ENCODE measurements around the gene MYO5C. TPM values are rescaled to one million over a fixed set of nuclear protein-coding genes. Genes with fewer than 3 reads are reported as not detected.

The MYO5C gene
- total and polyA plus RNA-seq, 10 of the 15 experiments (the other 5 are each of a cell fraction or from before 2014, with no cell fraction given), result 0.29 to 1.3 (median 0.75) TPM

DNA sequence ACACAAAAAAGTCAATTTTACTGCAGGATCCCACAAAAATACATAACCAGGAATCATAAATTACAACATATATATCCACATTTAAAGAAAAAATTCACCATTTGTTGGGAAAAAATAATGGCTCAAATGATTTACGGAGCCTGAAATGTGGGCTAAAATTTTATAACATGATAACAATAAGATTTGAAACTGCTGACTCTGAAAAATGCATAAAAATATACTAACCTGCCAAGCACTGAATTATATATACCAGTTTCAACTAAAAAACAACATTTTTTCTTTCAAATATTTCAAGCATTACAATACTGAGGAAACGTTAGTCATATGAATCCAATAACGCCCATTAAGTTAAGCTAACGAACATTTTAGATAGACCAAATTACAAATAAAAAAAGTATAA is 12.2 kb upstream of the MYO5C start (continued):
- TF ChIP-seq, protein P1, sequence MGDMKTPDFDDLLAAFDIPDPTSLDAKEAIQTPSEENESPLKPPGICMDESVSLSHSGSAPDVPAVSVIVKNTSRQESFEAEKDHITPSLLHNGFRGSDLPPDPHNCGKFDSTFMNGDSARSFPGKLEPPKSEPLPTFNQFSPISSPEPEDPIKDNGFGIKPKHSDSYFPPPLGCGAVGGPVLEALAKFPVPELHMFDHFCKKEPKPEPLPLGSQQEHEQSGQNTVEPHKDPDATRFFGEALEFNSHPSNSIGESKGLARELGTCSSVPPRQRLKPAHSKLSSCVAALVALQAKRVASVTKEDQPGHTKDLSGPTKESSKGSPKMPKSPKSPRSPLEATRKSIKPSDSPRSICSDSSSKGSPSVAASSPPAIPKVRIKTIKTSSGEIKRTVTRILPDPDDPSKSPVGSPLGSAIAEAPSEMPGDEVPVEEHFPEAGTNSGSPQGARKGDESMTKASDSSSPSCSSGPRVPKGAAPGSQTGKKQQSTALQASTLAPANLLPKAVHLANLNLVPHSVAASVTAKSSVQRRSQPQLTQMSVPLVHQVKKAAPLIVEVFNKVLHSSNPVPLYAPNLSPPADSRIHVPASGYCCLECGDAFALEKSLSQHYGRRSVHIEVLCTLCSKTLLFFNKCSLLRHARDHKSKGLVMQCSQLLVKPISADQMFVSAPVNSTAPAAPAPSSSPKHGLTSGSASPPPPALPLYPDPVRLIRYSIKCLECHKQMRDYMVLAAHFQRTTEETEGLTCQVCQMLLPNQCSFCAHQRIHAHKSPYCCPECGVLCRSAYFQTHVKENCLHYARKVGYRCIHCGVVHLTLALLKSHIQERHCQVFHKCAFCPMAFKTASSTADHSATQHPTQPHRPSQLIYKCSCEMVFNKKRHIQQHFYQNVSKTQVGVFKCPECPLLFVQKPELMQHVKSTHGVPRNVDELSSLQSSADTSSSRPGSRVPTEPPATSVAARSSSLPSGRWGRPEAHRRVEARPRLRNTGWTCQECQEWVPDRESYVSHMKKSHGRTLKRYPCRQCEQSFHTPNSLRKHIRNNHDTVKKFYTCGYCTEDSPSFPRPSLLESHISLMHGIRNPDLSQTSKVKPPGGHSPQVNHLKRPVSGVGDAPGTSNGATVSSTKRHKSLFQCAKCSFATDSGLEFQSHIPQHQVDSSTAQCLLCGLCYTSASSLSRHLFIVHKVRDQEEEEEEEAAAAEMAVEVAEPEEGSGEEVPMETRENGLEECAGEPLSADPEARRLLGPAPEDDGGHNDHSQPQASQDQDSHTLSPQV (IDR thresholded peaks at IDR 0.05), result no peak

DNA sequence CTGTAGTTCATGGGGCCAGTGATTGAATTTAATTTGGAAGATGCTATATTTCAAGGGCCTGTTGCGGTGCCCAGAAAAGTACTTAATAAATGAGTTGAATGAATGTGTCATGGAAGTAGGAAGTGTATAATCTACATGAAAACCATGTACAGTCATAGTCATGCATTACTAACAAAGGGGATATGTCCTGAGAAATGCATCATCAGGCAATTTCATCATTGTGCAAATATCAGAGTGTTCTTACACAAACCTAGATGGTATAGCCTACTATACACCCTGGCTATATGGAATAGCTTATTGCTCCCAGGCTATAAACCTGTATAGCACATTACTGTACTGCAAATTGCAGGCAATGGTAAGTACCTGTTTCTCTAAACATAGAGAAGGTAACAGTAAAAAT is 10.7 kb upstream of the MYO5C start:
- BruUV-seq (replicated peaks), result no TSS peak
- in situ Hi-C loops (cut with MboI), result no loop called here
- POLR2A ChIA-PET, result no interaction called here
- no peak overlapping the region for H3K27ac ChIP-seq (ENCODE audit: control insufficient read depth, insufficient read depth)
- no peaks in the 10 kb centered on the region for H3K9me3 ChIP-seq (replicated peaks; ENCODE audit: control insufficient read depth, insufficient read depth, low read length)
- H3K27me3 ChIP-seq (replicated peaks in 1 of 2; ENCODE audit: control insufficient read depth in 2 of 2, insufficient read depth in 2 of 2, low read length in 1 of 2), result no peaks in the 10 kb centered on the region
- H3K4me2 ChIP-seq (ENCODE audit: control insufficient read depth, insufficient read depth), result no peak overlapping the region
- ATAC-seq (no peak), DNase-seq (ENCODE audit: low read depth, low spot score) (no peak), FAIRE-seq (no peak)
- H2AFZ ChIP-seq (ENCODE audit: control insufficient read depth, low read depth, low read length), result no peak overlapping the region
- CTCF ChIA-PET, result no interaction called here
- H3K9ac ChIP-seq (ENCODE audit: control insufficient read depth, insufficient read depth, low read length), result no peak overlapping the region
- 100% methylated on average over 1 of the region's 1 CpG for WGBS (ENCODE audit: insufficient coverage, insufficient replicate concordance, low lambda C conversion rate, missing lambda C conversion rate)
- H3K4me3 ChIP-seq, result no peak overlapping the region
- H3K4me1 ChIP-seq (ENCODE audit: control insufficient read depth, insufficient read depth, low read length), result peaks cover 15% of the 10 kb centered on the region
- H3K79me2 ChIP-seq (ENCODE audit: control insufficient read depth, insufficient read depth, low read length), result no peaks in the 10 kb centered on the region
- no peaks in the 10 kb centered on the region for H4K20me1 ChIP-seq (ENCODE audit: control insufficient read depth, insufficient read depth)
- H3K36me3 ChIP-seq (ENCODE audit: control insufficient read depth in 2 of 2, insufficient read depth in 2 of 2, low read length in 1 of 2), result peaks cover 0 to 2% of the 10 kb centered on the region in 2 experiments; a peak in 1 of 4 replicates
- SMC1A ChIA-PET (ENCODE audit: uncharacterized antibody, unreplicated experiment), result no interaction called here
- intact Hi-C loops (cut with micrococcal nuclease; ENCODE audit: unreplicated experiment), result loop anchor here (5.0 kb wide), 1 partner anchor 44 kb away; no protein-coding TSS in a partner anchor
- RAD21 ChIA-PET (ENCODE audit: unreplicated experiment), result no interaction called here
- TF ChIP-seq CEBPB (IDR thresholded peaks at IDR 0.05; ENCODE audit: borderline replicate concordance in 1 of 2, low read depth in 2 of 2, low read length in 2 of 2), result no peak
- TF ChIP-seq, protein P2, sequence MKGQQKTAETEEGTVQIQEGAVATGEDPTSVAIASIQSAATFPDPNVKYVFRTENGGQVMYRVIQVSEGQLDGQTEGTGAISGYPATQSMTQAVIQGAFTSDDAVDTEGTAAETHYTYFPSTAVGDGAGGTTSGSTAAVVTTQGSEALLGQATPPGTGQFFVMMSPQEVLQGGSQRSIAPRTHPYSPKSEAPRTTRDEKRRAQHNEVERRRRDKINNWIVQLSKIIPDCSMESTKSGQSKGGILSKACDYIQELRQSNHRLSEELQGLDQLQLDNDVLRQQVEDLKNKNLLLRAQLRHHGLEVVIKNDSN (IDR thresholded peaks at IDR 0.05; ENCODE audit: borderline replicate concordance, extremely low read length, insufficient read depth, low read depth, low read length), result no peak
- TF ChIP-seq EP300 (IDR thresholded peaks at IDR 0.05; ENCODE audit: borderline replicate concordance in 1 of 2, control insufficient read depth in 1 of 2, low read depth in 2 of 2, low read length in 2 of 2), result no peak
- TF ChIP-seq BCL3 (IDR thresholded peaks at IDR 0.05; ENCODE audit: borderline replicate concordance, insufficient read depth, low read depth, low read length, poor library complexity, severe bottlenecking), result no peak
- no peak for TF ChIP-seq POLR2A (IDR thresholded peaks at IDR 0.05; ENCODE audit: low read depth, low read length)
- no peak for TF ChIP-seq ATF7 (IDR thresholded peaks at IDR 0.05; ENCODE audit: low read depth)
- no peak for TF ChIP-seq USF2 (IDR thresholded peaks at IDR 0.05; ENCODE audit: borderline replicate concordance, low read depth, low read length)
- no peak for TF ChIP-seq MEF2B (IDR thresholded peaks at IDR 0.05; ENCODE audit: partially characterized antibody, poor library complexity, severe bottlenecking)
- TF ChIP-seq ZZZ3 (IDR thresholded peaks at IDR 0.05; ENCODE audit: control insufficient read depth, insufficient read length, low read depth), result no peak
- TF ChIP-seq KLF5 (IDR thresholded peaks at IDR 0.05; ENCODE audit: partially characterized antibody), result no peak
- no peak for TF ChIP-seq RBBP5 (conservative IDR thresholded peaks at IDR 0.05)

Data from GM12878 (cell line).